Sigmoid colon (tissue), 4 donors: ENCODE measurements around the gene ONECUT3.

Source experiments
- CTCF ChIP-seq, 4 experiments: fragments of 450-650 bp in 3 of 4; fragments of 200-600 bp in 1 of 4; IDR thresholded peaks; one replicate each; pipeline ENCODE4 v1.5.1; 2016 to 2019; ENCODE audit warnings: antibody characterized with exemption in 4 of 4, mild to moderate bottlenecking in 3 of 4, moderate library complexity in 2 of 4
- EP300 ChIP-seq, 4 donors: sonication (generic); formaldehyde crosslinking; IDR thresholded peaks; one replicate each; pipeline ENCODE4 v1.6.1; 2017; ENCODE audit warnings: antibody characterized with exemption in 4 of 4
- POLR2A ChIP-seq, 2 donors: fragments of 450-650 bp; IDR thresholded peaks; one replicate each; pipeline ENCODE4 v1.6.1; 2016; ENCODE audit warnings: antibody characterized with exemption in 2 of 2, mild to moderate bottlenecking in 2 of 2, moderate library complexity in 2 of 2
- POLR2AphosphoS5 ChIP-seq, 4 donors: sonication (generic); formaldehyde crosslinking; IDR thresholded peaks; one replicate each; pipeline ENCODE4 v1.6.1; 2017; ENCODE audit warnings: antibody characterized with exemption in 4 of 4

GRCh38 chr19:1765904-1766799, 12.8 kb downstream of the ONECUT3 start:
- TF ChIP-seq EP300 (IDR thresholded peaks at IDR 0.05) (no peak), CTCF (IDR thresholded peaks at IDR 0.05) (no peak), POLR2A (IDR thresholded peaks at IDR 0.05) (no peak), POLR2AphosphoS5 (IDR thresholded peaks at IDR 0.05) (no peak)
